NCI-H187 (cell line): Measurements from ENCODE around the gene LSMEM2.
"Not testable (repeated sequence)": the region's sequence is repeated elsewhere in the genome, so short reads cannot be mapped to it uniquely, and the experiment has no call there.

Experiments used
- DNase-seq, 2 experiments: peaks; one replicate each; lab custom pipeline; 2025; lab: John Stamatoyannopoulos, UW

LSMEM2 gene

DNA sequence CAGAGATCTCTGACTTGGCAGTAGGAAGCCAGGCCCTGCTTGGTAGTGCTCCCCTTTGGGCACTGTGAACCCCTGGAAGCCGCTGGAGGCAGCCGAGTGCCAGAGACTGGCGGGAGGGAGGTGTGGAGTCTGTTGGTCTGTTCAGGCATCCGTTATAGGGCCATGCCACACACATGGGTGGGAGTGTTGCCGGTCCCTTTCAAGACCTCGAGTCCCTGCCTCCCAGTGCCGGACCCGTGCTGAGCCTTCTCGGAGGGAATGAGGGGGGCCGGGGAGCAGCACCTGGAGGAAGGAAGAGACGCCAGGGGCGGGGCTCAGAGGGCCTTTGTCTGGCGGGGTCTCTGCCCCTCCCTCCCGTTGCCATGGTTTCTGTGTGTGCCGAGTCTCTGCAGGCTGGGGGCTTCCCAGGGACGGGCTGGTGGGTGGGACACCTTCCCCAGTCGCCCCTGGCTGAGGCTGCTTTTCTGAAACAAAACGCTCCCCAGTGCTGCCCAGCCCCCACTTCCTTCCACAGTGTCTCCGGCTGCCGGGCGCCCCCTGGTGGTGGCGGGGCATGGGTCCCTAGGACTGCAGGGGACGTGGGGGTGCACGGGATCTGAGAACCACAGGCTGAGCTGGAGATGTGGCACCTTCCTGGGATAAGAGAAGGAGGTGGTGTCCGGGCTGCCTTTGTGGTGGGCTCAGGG, 32.9 kb upstream of the LSMEM2 start:
- DNase-seq: peak; percentile 16 to 44

- DNase-seq: no peak
These were observed 32.4 kb upstream of the LSMEM2 start for GRCh38 chr3:50246517-50246954.

GRCh38 chr3:50248387-50248786, 30.5 kb upstream of the LSMEM2 start:
- DNase-seq: no peak

- DNase-seq: no peak
These were observed 29.4 kb upstream of the LSMEM2 start for GRCh38 chr3:50249457-50249856.

DNA sequence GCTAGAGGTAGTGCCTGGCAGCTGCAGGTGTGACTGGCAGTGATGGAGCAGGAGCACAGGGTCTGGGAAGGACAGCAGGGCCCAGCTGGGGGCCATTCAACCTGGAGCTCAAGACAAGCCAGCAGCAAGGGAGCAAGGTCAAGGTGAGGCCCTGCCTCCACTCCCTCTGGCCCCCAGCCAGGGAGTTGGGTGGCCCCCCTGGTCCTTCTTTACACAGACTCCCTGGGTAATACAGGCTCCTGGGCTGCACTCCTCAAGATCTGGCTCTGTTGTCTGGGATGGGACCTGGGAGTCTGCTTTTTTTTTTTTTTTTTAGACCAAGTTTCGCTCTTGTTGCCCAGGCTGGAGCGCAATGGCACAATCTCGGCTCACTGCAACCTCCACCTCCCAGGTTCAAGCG, 28.4 kb upstream of the LSMEM2 start:
- no peak for DNase-seq

GRCh38 chr3:50251220-50251619, 27.7 kb upstream of the LSMEM2 start:
- DNase-seq: no peak

DNA sequence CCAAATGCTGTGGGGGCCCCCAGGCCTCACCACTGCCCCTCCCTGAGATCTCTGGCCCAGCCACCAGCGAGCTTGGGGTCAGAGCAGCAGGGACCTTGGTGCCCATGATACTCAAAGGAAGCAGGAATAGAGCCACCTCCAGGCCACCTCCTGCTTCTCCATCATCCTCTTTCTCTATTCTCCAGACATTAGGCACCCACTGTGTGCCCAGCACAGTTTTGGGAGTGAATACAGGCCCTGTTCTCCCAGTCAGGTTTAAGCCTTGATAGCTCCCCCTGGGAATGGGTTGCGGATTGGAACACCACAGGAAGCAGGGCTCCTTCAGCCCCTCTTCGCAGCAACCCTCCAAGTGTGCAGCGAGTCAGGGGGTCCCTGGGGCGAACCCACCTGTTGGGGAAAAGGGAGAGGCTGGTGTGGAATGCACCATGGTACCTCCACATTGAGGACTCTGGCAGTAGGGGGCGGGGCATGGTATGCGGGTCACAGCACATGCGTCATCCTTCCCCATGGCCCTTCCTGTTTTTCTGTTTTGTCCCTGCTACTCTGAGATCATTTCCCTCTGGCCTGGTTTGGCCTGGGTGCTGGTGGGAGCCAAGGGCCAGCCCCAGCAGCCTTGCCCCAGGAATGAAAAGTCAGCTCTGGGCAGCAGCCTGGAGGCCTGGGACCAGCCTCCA, 24.2 kb upstream of the LSMEM2 start:
- DNase-seq: no peak

- DNase-seq: no peak
These were observed 23.7 kb upstream of the LSMEM2 start for GRCh38 chr3:50255251-50255615.

- no peak for DNase-seq
These were observed 21.7 kb upstream of the LSMEM2 start for GRCh38 chr3:50256978-50257890.

- no peak for DNase-seq
These were observed 20.7 kb upstream of the LSMEM2 start for GRCh38 chr3:50258029-50258680.

- no peak for DNase-seq
These were observed 19.9 kb upstream of the LSMEM2 start for GRCh38 chr3:50258979-50259378.

- no peak for DNase-seq
These were observed 19.4 kb upstream of the LSMEM2 start for GRCh38 chr3:50259432-50260026.

GRCh38 chr3:50260027-50260941, 18.6 kb upstream of the LSMEM2 start:
- DNase-seq: peak; percentile 35 to 38

GRCh38 chr3:50260942-50261441, 17.9 kb upstream of the LSMEM2 start:
- DNase-seq: no peak

GRCh38 chr3:50261505-50261904, 17.4 kb upstream of the LSMEM2 start:
- DNase-seq: no peak

DNA sequence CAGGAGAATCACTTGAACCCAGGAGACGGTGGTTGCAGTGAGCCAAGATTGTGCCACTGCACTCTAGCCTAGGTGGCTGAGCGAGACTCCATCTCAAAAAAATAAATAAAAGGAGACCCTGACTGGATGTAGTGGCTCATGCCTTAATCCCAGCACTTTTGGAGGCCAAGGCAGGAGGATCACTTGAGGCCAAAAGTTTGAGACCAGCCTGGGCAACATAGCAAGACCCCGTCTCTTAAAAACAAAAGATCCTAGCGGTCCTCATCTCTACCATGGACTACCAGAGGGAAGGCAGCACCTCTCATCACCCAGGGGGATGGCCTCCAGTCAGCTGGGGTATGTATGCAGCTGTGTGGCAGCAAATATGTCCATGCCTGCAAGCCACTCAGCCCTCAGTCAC, 16.7 kb upstream of the LSMEM2 start:
- not testable (repeated sequence) for DNase-seq

GRCh38 chr3:50262778-50263177, 16.1 kb upstream of the LSMEM2 start:
- DNase-seq: no peak

DNA sequence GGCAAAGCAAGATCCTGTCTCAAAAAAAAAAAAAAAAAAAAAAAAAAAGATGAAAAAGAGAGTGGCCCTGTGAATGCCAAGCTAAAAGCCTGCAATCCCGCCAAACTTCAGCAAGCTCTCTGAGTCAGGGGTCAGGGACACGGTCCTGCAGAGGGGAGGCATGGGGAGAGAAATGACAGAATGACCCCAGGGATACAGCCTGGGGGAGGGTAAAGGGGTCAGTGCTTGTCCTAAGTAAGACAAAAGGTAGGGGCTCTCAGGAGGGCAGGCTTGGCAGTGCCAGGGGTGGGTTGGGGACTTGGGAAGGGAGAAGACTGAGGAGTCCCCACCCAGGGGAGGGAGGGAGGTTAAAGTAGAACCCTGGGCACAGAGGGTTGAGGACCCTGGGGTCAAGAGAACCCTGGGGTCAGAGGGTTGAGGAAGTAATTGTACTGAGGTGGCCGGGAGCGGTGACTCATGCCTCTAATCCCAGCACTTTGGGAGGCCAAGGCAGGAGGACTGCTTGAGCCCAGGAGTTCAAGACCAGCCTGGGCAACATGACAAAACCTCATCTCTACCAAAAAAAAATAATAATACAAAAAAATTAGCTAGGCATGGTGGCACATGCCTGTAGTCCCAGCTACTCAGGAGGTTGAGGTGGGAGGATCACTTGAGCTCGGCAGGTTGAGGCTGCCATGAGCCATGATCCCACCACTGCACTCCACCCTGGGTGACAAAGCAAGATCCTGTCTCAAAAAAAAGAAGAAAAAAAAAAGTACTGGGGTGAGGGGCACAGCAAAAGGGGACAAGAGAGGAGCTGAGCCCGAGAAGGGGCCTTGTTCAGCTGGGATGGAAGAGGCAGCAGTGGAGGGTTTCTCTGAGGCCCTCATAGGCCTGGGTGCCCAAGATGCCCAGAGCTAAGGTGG, 15.2 kb upstream of the LSMEM2 start:
- DNase-seq: no peak

DNA sequence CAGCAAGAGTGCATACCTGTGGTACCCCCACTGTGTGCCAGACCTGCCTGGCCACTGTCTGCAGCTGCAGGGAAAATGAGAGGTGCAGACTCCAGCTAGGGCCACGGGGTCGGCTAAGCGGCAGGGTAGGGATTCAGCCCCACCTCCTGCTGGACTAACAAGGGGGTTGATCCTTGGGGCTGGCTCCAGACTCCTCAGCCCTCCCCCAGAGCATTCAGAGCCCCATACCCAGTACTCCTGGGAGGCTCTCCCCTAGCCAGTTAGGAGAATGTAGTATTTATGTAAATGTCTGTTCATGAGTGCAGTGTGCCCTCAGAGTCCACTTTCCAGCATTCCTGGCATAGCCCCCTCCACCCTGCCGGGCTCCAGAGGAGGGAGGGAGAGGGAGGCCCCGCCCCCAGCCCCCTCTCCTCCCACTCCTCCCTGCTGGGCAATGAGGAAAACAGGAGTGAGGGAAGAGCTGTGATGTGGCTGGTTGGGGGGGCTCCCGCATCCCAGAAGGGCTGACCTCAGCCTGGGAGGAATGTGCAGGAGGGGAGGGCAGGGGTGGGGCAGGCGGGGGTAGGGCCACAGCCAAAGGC, 14.4 kb upstream of the LSMEM2 start:
- DNase-seq: no peak
